Hypothalamus (tissue), 51 donors: Measurements from ENCODE around the gene EPHB4.
"Not testable (repeated sequence)": the region's sequence is repeated elsewhere in the genome, so short reads cannot be mapped to it uniquely, and the experiment has no call there.

Source experiments
- DNase-seq, 51 donors: peaks; one replicate each; lab custom pipeline; 2025; lab: John Stamatoyannopoulos, UW

EPHB4 gene

DNA sequence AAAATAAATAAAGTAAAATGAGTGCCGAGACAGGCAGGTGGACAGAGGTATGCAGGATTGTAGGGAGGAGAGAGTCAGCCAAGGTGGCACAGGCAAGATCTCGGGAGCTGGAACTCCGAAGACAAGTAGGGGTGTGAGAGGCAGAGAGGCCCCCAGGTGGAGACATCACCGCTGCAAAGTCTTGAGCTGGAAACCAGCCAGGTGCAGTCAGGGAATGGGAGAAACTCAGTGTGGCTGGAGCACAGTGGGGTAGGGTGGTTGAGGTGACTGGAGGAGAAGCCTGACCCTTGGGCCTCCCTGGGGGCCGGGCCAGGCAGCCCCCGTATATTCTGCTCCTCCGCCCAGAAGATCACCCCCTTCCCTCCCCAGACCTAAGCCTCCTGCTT is 4.2 kb downstream of the EPHB4 start:
- DNase-seq: no peak

DNA sequence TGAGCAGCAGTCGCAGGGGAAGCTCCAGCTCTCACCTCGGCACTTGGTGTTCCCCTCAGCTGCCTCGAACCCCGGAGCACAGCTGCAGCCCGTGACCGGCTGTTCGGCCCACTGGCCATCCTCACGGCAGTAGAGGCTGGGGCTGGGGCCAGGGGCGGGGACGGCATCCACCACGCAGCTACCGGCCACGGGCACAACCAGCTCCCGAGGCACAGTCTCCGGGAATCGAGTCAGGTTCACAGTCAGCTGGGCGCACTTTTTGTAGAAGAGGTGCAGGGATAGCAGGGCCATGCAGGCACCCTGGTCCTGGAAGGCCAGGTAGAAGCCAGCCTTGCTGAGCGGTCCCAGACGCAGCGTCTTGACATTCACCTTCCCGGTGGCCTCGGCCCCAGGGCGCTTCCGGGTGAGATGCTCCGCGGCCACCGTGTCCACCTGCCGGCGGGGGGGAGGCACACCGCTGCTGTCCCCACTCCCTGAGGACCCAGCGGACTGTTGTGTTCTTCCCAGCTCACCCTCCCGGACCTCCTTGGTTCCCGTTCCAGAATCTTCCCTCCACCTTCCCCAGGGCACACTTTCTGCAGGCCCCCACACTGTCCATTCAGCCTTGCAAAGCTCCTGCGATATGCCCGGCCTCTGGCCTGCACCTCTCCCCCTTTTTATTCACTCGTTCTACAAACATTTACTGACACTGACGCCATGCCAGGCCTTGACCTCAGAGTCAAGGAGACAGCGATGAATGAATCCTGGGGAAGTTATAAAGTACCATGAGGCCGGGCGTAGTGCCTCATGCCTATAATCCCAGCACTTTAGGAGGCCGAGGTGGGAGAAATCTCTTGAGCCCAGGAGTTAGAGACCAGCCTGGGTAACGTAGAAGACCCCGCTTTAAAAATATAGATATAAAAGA is 4.8 kb downstream of the EPHB4 start:
- DNase-seq: no peak

- DNase-seq: no peak
Observed at GRCh38 chr7:100819586-100819985, 7.7 kb downstream of the EPHB4 start.

- no peak for DNase-seq
Observed at GRCh38 chr7:100818825-100819224, 8.5 kb downstream of the EPHB4 start.

GRCh38 chr7:100818366-100818765 is 9.0 kb downstream of the EPHB4 start:
- DNase-seq: no peak

- no peak for DNase-seq
Observed at GRCh38 chr7:100817097-100817496, 10.2 kb downstream of the EPHB4 start.

- DNase-seq: not testable (repeated sequence)
Observed at GRCh38 chr7:100816515-100816914, 10.8 kb downstream of the EPHB4 start.

DNA sequence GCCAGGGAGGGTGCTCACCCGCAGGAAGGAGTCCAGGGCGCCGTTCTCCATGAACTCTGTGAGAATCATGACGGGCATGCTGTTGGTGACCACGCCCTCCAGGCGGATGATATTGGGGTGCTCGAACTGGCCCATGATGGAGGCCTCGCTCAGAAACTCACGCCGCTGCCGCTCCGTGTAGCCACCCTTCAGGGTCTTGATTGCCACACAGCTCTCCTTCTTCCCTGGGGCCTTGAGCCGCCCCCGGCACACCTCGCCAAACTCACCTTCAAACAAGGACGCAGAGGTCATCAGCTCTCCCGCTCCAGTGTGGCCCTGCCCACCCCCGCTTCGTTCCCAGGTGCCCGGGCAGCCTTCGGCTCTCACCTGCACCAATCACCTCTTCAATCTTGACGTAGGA is 14.6 kb downstream of the EPHB4 start:
- DNase-seq: no peak

DNA sequence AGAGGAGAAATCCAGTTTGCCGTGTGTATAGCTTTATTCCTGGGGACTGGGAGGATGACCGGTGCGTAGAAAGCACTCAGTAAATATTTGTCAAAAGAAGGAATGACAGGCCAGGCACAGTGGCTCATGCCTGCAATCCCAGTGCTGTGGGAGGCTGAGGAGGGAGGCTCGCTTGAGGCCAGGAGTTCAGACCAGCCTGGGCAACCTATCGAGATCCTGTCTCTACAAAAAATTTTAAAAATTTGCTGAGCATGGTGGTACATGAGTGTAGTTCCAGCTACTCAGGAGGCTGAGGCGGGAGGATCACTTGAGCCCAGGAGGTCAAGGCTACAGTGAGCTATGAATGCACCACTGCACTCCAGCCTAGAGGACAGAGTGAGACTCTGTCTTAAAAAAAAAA is 15.8 kb downstream of the EPHB4 start:
- DNase-seq: no peak

GRCh38 chr7:100808354-100808875 is 18.9 kb downstream of the EPHB4 start:
- no peak for DNase-seq

- DNase-seq: not testable (repeated sequence)
Observed at GRCh38 chr7:100806883-100807282, 20.4 kb downstream of the EPHB4 start.

DNA sequence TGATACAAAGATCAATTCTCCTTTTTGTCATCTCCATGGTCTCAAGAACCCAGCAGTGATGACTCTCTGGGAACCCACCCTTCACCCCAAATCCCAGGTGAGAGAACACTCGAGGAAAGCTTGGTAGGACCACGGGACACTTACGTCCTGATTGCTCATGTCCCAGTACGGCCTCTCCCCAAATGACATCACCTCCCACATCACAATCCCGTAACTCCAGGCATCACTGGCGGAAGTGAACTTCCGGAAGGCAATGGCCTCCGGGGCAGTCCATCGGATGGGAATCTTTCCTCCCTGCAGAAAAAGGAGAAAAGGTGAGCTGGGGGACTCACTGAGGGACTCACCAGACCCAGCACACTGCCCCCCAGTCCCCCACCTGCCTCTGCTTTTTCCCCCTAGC is 21.0 kb downstream of the EPHB4 start:
- DNase-seq: no peak

DNA sequence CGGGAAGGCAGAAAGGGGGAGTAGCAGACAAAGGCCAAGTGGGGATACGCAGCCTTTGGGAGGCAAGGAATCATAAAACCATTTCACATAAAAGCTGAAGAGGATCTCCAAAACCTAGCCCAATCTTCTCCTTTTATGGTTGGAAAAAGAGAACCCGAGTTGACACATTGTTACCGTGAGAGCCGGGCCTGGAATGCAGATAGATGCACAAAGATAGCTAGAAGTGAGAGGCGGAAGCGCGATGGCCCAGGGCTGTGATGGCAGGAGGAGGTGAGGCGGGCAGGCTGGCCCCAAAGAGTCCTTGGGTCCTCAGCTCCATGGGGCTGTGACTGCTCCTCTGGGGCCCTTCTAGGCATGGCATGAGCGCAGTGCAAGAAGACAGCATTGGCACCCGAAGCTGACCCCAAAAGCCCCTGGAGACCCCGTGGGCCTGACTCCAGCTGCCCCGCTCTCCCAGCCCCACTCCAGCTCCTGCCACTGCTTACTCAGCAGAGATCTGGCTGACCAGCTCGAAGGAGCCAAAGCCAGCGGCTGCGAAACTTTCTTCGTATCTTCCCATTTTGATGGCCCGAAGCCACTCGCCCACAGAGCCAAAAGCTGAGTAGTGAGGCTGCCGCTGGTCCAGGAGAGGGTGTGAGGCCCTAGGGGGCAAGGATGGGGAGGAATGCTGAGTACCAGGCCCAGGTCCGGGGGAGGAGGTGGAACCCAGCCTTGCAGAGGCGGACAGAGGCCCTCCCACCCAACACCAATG is 22.5 kb downstream of the EPHB4 start:
- DNase-seq: no peak

DNA sequence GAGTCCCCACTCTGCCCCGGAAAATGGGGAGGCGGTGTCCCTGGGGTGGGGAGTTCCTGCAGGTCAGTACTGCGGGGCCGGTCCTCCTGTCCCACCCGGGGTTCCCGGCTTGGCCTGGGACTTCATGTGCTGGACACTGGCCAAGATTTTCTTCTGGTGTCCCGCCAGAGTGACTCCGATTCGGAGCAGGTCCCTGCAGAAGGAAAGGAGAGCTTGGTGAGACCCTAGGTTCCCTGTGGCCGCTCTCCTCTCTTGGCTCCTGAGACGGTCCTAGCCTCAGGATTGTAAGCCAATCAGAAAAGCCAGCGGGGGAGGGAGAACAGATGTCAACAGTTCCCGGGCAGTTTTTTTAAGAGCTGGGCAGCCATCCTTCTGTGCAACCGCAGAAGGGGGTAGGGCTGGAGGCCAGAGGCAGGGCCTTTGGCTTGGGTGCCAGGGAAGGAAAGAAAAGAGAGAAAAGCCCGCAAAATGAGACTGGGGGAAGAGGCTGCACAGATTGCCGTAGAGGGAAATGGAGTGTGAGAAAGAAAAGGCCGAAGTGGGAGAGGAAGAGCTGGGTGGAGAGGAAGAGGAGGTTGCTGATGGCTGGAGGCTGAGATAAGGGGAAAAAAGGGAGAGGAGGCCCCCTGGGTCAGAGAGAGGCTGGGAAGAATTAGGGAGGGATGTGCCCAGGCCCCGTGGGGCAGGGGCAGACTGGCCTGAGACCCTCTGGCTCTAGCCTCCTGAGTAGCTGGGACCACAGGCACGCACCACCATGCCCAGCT is 23.7 kb downstream of the EPHB4 start:
- DNase-seq: peak in 49 of 51 donors; percentile 6 to 80 (median 50)

DNA sequence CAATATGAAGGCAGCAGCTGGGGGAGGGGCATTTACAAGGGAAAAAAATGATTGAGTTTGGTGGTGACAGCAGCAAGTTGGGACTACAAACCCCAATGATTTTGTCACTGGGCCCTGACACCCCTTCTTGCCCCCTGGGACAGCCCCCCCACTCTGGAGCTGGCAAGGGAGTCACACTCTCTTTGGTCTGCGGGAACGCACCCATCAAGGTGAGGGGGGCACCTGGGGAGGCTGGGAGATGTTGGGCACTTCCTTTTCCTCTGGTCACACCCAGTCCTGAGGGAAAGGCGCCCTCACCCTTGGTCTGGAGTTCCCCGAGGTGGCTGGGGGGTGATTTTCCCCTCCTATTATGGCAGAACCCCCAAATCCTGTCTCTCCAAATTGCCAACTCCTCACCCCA is 24.4 kb downstream of the EPHB4 start:
- no peak for DNase-seq

DNA sequence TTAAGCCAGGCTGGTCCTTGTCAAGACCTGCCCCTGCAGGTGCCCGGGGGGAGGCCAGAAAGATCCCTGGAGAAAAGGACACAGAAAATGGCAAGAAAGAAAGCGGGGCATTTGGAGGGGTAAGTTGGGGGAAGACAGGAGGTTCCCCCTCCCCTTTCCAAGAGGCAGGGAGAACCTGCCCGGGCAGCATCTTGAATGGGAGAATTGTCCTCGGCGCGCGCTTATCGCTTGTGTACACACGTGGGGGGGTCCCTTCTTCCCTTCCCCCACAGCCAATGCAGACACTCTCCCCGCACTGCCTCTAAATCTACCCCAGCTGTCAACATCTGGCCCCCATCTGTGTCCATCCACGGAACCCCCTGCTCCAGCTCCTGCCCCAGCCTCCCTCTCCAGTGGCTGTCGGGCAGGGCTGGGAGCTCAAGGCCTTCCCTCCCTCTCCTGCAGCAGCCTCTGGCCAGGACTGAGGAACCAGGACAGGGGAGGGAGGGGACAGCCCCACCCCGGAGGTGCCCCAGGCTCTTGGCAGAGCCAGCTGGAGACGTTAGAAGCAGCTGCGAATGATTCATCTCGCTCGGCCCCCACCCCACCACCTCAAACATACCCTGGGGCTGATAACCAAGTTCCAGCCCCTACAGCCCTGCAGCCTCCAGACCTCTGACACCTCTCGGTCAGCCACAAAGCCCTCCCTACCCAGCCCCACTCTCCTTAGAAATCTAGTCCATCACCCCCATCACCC is 25.3 kb downstream of the EPHB4 start:
- DNase-seq: no peak

GRCh38 chr7:100799037-100799896 is 28.1 kb downstream of the EPHB4 start:
- peak in 20 of 51 donors; percentile 0 to 31 (median 8) for DNase-seq

DNA sequence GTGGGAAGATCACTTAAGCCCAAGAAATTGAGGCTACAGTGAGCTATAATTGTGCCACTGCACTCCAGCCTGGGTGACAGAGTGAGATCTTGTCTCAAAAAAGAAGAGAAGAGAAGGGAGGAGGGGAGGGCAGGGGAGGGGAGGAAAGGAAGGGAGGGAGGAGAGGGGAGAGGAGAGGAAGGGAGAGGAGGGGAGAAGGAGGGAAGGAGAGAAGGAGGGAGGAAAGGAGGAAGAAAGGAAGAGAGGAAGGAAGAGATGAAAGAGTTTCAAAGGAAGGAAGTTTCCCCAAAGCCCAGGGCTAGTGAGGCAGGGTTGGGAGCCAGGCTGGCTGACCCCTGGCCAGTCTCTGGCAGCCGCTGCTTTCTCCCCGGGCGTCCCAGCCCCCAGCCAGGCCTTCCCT is 32.6 kb downstream of the EPHB4 start:
- DNase-seq: no peak
